ENCODE results near the gene TIAM2.

GRCh38 chr6:154995254-154996015 lies at the start of gene TIAM2:
- TF ChIP-seq CTCF (conservative IDR thresholded peaks at IDR 0.05; ENCODE audit: low read length): no peak
- 0 out of 2 replicates have a peak, but pooled peaks have one; percentile 29 for TF ChIP-seq EZH2phosphoT487 (IDR thresholded peaks at IDR 0.05; ENCODE audit: borderline replicate concordance, low read depth, low read length)
